ENCODE data around the gene ATP8A2. TPM values are rescaled to one million over a fixed set of nuclear protein-coding genes. Genes with fewer than 3 reads are reported as not detected.

The ATP8A2 gene
- total and polyA plus RNA-seq, 2 of the 4 experiments (the other 2 are of a cell fraction), result 0.02 to 0.18 TPM

GRCh38 chr13:25881136-25881926 is 509.6 kb downstream of the ATP8A2 start:
- in situ Hi-C loops (cut with MboI; ENCODE audit: low sequenced_read_pairs) (no loop called here), dilution Hi-C loops (cut with HindIII; ENCODE audit: low sequenced_read_pairs, unreplicated experiment) (no loop called here), intact Hi-C loops (cut with micrococcal nuclease) (no loop called here)
- Histone ChIP-seq H3K27ac (ENCODE audit: insufficient read depth, low read length) (no peak overlapping the region), H3K9ac (ENCODE audit: low read depth, low read length) (no peak overlapping the region), H3K23ac (ENCODE audit: low read depth, low read length) (no peak overlapping the region), H3K36me3 (ENCODE audit: control insufficient read depth, insufficient read depth, low read length) (no peaks in the 10 kb centered on the region), H2BK20ac (ENCODE audit: low read depth, low read length) (no peak overlapping the region), H4K8ac (ENCODE audit: low read depth in 2 of 2, low read length in 2 of 2) (no peak overlapping the region), H3K56ac (ENCODE audit: extremely low read depth, insufficient read depth, low read length) (no peak overlapping the region), H2AFZ (replicated peaks; ENCODE audit: low read length, poor library complexity) (no peak overlapping the region), H2AK9ac (replicated peaks; ENCODE audit: low read depth, low read length, poor library complexity) (no peak overlapping the region), H3K27me3 (ENCODE audit: control insufficient read depth, insufficient read depth, low read length) (no peaks in the 10 kb centered on the region), H4K91ac (ENCODE audit: insufficient read depth, low read depth, low read length) (no peak overlapping the region), H2BK120ac (ENCODE audit: low read depth, low read length) (no peak overlapping the region), H3K4me1 (ENCODE audit: control insufficient read depth, insufficient read depth, low read length) (no peaks in the 10 kb centered on the region), H3K9me1 (ENCODE audit: insufficient read depth, low read length) (no peaks in the 10 kb centered on the region), H4K5ac (ENCODE audit: low read depth, low read length) (no peak overlapping the region), H3K18ac (ENCODE audit: low read depth, low read length) (no peak overlapping the region), H2BK15ac (ENCODE audit: low read depth, low read length) (no peak overlapping the region), H4K20me1 (ENCODE audit: insufficient read depth, low read length) (no peaks in the 10 kb centered on the region), H3K79me1 (ENCODE audit: low read depth in 1 of 2, low read length in 2 of 2) (no peaks in the 10 kb centered on the region), H3K4me3 (ENCODE audit: insufficient read depth, low read depth, low read length) (no peak overlapping the region), H3K14ac (replicated peaks; ENCODE audit: low read depth, low read length) (no peak overlapping the region), H3K9me3 (ENCODE audit: control insufficient read depth, insufficient read depth, low read length) (no peaks in the 10 kb centered on the region; the same call in 1 of the 2 replicates), H3K4me2 (ENCODE audit: low read depth, low read length) (no peak overlapping the region), H3K4ac (ENCODE audit: low read depth, low read length) (no peak overlapping the region), H2AK5ac (ENCODE audit: low read depth, low read length) (no peak overlapping the region), H2BK5ac (ENCODE audit: low read depth, low read length, poor library complexity, severe bottlenecking) (no peak overlapping the region)
- DNase-seq (no peak), ATAC-seq (ENCODE audit: low read depth) (no peak)
- CTCF ChIA-PET, result no interaction called here
- no TSS peak for BruUV-seq (replicated peaks)
- no peak for TF ChIP-seq POLR2A (IDR thresholded peaks at IDR 0.05; ENCODE audit: low read depth, low read length)
- TF ChIP-seq NFE2L2 (IDR thresholded peaks at IDR 0.05; ENCODE audit: low read depth, low read length), result no peak
- no peak for TF ChIP-seq MAZ (IDR thresholded peaks at IDR 0.05; ENCODE audit: borderline replicate concordance, low read depth, low read length)
- no peak for TF ChIP-seq CTCF (conservative IDR thresholded peaks at IDR 0.05; ENCODE audit: low read depth, low read length)
- POLR2A ChIA-PET (ENCODE audit: unreplicated experiment), result no interaction called here
- WGBS, 2 experiments (ENCODE audit: extremely low coverage in 2 of 2, insufficient read length in 1 of 2), result 60% methylated on average over 1 of the region's 3 CpGs; no CpG with 5 or more reads in 1 of the 2 experiments
